Large intestine (tissue), 12 donors: ENCODE data around the gene STYX. TPM values are rescaled to one million over a fixed set of nuclear protein-coding genes. Genes with fewer than 3 reads are reported as not detected.

Experiments used
- DNase-seq, 2 donors: peaks; one replicate each; pipeline versions ENCODE4 v3.0.0 to v3.0.0-alpha.2; 2013
- H3K27ac ChIP-seq: one replicate; pipeline ENCODE4 v1.5.1; 2013; ENCODE audit warnings: low read length
- H3K27me3 ChIP-seq: 2 replicates; pipeline ENCODE4 v1.6.1; 2013; ENCODE audit warnings: low read length; ENCODE audit not compliant: control insufficient read depth, insufficient read depth
- H3K36me3 ChIP-seq: 2 replicates; pipeline ENCODE4 v1.6.1; 2013; ENCODE audit warnings: low read length; ENCODE audit not compliant: control insufficient read depth, insufficient read depth
- H3K4me1 ChIP-seq: one replicate; pipeline ENCODE4 v1.6.1; 2013; ENCODE audit warnings: low read length; ENCODE audit not compliant: control insufficient read depth, insufficient read depth
- H3K4me3 ChIP-seq: one replicate; pipeline ENCODE4 v1.5.1; 2013; ENCODE audit warnings: low read length
- H3K9me3 ChIP-seq: one replicate; pipeline ENCODE4 v1.6.1; 2013; ENCODE audit warnings: mild to moderate bottlenecking, low read depth, low read length, moderate library complexity; ENCODE audit not compliant: control insufficient read depth
- WGBS: methylation state at CpG from one replicate; pipeline ENCODE4 v1.1.5; 2013; ENCODE audit warnings: low lambda C conversion rate; ENCODE audit not compliant: insufficient coverage; 5-methylcytosine and 5-hydroxymethylcytosine counted together
- long read RNA-seq, 11 donors: transcript quantifications; one replicate each; lab custom pipeline, GENCODE V29; 2026
- polyA plus RNA-seq: library from polyadenylated mRNA; unstranded; fragments of 120-200 nt; gene quantifications from one replicate; pipeline ENCODE4 v1.2.1, GENCODE V29; 2013

STYX gene, protein sequence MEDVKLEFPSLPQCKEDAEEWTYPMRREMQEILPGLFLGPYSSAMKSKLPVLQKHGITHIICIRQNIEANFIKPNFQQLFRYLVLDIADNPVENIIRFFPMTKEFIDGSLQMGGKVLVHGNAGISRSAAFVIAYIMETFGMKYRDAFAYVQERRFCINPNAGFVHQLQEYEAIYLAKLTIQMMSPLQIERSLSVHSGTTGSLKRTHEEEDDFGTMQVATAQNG
- polyA plus RNA-seq: 11.9 TPM
- long read RNA-seq, donor 1, full-length matches to known transcripts: 1 of 1 reads
- long read RNA-seq, donor 1, partial matches to known transcripts: 0 of 1 reads
- long read RNA-seq, donor 1, other reads (novel, unspliced or antisense): 0 of 1 reads
- long read RNA-seq, donor 2, full-length matches to known transcripts: 8 of 8 reads
- long read RNA-seq, donor 2, partial matches to known transcripts: 0 of 8 reads
- long read RNA-seq, donor 2, other reads (novel, unspliced or antisense): 0 of 8 reads
- long read RNA-seq, donor 3: 0 reads
- long read RNA-seq, donor 4: 0 reads
- long read RNA-seq, donor 5, full-length matches to known transcripts: 1 of 1 reads
- long read RNA-seq, donor 5, partial matches to known transcripts: 0 of 1 reads
- long read RNA-seq, donor 5, other reads (novel, unspliced or antisense): 0 of 1 reads
- long read RNA-seq, donor 6, full-length matches to known transcripts: 6 of 18 reads
- long read RNA-seq, donor 6, partial matches to known transcripts: 12 of 18 reads
- long read RNA-seq, donor 6, other reads (novel, unspliced or antisense): 0 of 18 reads
- long read RNA-seq, donor 7, full-length matches to known transcripts: 3 of 3 reads
- long read RNA-seq, donor 7, partial matches to known transcripts: 0 of 3 reads
- long read RNA-seq, donor 7, other reads (novel, unspliced or antisense): 0 of 3 reads
- long read RNA-seq, donor 8, full-length matches to known transcripts: 3 of 50 reads
- long read RNA-seq, donor 8, partial matches to known transcripts: 47 of 50 reads
- long read RNA-seq, donor 8, other reads (novel, unspliced or antisense): 0 of 50 reads
- long read RNA-seq, donor 9, full-length matches to known transcripts: 1 of 1 reads
- long read RNA-seq, donor 9, partial matches to known transcripts: 0 of 1 reads
- long read RNA-seq, donor 9, other reads (novel, unspliced or antisense): 0 of 1 reads
- long read RNA-seq, donor 10, partial matches to known transcripts: 15 of 15 reads
- long read RNA-seq, donor 10, other reads (novel, unspliced or antisense): 0 of 15 reads
- long read RNA-seq, donor 11, full-length matches to known transcripts: 1 of 1 reads
- long read RNA-seq, donor 11, partial matches to known transcripts: 0 of 1 reads
- long read RNA-seq, donor 11, other reads (novel, unspliced or antisense): 0 of 1 reads

DNA sequence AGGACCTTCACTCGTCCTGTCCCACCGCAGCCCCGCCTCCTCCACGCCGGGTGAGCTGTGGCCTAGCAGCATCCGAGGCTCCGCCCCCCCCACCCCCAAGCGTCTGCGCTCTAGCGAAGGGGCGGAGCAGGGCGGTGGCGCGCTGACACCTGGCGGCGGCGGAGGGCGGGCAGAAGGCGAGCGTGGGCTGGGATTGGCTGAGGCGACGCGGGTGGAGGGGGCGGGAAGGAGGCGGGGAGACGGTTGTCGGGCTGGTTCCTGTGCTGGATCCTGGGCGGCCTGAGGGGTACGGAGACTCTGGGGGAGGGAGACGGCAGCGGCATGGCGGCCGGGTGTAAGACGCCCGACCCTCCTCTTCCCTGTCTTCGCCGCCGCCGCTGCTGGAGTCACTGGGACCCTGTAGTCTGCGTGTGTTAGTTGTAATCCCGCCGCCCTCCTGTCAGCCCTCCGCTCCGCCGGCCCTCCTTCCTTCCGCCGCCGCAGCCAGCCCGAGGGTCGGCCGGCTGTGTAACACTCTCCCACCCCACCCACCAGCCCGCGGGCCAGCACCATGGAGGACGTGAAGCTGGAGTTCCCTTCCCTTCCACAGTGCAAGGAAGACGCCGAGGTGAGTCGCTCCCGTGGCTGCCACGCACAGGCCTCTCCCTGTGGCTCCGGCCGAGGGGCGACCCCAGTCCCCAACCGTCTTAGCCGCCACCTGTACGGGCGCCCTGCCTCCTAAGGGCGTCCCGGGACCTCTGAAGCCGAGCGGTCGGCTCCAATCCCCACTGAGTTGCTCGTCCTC lies at the start of gene STYX:
Gene STYX, plus strand, starts transcription at position 242 of the 784 bp plus-strand sequence. Its CDS starts 309 bp downstream, at position 551.
- H3K27ac ChIP-seq: peak within 1 kb of the TSS; percentile 82
- DNase-seq: peak; percentile 98 to 99
- H3K27me3 ChIP-seq: no peaks in the 10 kb centered on the region
- H3K4me3 ChIP-seq: peak within 1 kb of the TSS; percentile 94
- peaks cover 31% of the 10 kb centered on the region for H3K36me3 ChIP-seq
- WGBS: no CpG with 5 or more reads among the region's 72 CpGs
- no peaks in the 10 kb centered on the region for H3K4me1 ChIP-seq
- no peaks in the 10 kb centered on the region for H3K9me3 ChIP-seq

DNA sequence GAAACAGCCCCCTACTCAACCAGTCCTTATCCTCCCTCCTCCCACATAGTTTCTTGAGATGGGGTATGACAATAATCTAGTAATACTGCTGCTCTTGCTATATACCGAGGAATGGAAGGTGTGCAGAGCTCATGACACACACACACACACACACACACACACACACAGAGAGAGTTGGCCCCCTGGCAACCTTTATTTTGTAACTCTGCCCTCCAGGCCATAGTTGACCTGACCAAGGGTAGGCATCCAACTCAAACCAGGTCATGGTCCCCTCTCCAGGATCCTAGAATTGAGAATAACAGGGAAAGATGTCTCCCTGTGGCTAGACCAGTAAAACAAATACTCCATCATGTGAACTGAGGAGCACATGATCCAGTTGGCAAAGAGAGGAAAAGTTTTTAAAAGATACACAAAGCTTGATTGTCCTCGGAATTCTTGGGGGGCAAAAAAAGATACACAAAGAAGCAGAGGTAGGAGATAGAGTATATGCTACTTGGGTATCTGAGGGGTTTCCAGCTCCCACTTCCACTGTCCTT lies 45.9 kb upstream of the STYX start:
- peaks cover 7% of the 10 kb centered on the region for H3K36me3 ChIP-seq
- no peaks in the 10 kb centered on the region for H3K9me3 ChIP-seq
- no peak for DNase-seq
- no peaks in the 10 kb centered on the region for H3K4me1 ChIP-seq
- no peak overlapping the region for H3K27ac ChIP-seq
- no peaks in the 10 kb centered on the region for H3K27me3 ChIP-seq
- H3K4me3 ChIP-seq: no peak overlapping the region
- WGBS: no CpG with 5 or more reads among the region's 2 CpGs

DNA sequence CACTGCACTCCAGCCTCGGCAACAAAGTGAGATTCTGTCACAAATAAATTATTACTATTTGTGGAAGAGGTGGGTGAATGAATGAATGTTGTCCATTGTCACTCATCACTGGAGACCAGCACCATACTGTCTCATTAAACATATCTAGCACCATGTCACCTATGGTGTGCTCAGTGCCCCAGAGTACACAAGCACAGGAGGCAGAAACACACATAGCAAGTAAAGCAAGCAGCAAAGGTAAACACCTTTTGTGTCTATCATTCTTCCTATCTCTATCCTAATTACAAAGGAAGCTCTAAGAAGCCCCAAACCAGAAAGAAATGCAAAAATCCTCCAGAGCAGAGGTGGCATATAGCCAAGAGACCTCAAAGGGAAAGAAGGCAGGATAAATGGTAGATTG lies 43.8 kb upstream of the STYX start:
- Histone ChIP-seq H3K27ac (no peak overlapping the region), H3K4me3 (no peak overlapping the region), H3K27me3 (no peaks in the 10 kb centered on the region), H3K36me3 (peaks cover 3% of the 10 kb centered on the region), H3K9me3 (no peaks in the 10 kb centered on the region), H3K4me1 (no peaks in the 10 kb centered on the region)
- WGBS: no CpG with 5 or more reads among the region's 1 CpG
- no peak for DNase-seq

DNA sequence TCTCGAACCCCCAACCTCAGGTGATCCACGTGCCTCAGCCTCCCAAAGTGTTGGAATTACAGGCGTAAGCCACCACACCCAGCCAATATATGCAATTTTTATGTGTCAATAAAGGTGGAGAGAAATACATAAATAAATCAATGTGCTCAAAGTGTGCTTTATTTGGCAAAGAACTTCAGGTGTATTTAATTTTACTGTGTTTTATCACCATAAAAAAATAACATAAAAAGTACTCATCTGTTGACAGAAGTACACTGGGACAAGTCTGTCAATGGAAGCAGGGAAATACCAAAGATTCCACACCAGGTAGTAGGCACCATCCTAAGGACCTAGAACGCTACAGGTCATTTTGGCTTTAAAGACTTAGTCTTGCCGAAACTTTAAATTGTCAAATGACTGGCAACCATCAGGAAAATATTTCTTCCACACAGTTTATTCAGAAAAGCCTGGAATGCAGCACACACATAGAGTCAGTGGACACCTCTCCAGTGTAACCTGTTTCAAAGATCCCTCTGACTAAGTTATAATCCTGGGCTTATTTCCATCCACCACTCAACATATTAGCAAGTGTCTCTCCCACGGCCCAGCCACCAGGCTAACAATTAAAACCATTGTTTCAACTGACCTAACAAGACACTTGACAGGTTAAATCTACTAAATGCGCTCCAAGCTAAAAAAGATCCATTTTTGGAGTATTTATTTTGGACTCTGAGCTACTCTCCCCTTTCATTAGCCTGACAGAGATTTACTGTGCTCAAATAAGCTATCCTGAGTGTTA lies 38.8 kb upstream of the STYX start:
- H3K27ac ChIP-seq: no peak overlapping the region
- H3K27me3 ChIP-seq: no peaks in the 10 kb centered on the region
- no peaks in the 10 kb centered on the region for H3K36me3 ChIP-seq
- H3K9me3 ChIP-seq: peaks cover 3% of the 10 kb centered on the region
- DNase-seq: no peak
- H3K4me3 ChIP-seq: no peak overlapping the region
- H3K4me1 ChIP-seq: no peaks in the 10 kb centered on the region
- WGBS: 100% methylated on average over 1 of the region's 7 CpGs

DNA sequence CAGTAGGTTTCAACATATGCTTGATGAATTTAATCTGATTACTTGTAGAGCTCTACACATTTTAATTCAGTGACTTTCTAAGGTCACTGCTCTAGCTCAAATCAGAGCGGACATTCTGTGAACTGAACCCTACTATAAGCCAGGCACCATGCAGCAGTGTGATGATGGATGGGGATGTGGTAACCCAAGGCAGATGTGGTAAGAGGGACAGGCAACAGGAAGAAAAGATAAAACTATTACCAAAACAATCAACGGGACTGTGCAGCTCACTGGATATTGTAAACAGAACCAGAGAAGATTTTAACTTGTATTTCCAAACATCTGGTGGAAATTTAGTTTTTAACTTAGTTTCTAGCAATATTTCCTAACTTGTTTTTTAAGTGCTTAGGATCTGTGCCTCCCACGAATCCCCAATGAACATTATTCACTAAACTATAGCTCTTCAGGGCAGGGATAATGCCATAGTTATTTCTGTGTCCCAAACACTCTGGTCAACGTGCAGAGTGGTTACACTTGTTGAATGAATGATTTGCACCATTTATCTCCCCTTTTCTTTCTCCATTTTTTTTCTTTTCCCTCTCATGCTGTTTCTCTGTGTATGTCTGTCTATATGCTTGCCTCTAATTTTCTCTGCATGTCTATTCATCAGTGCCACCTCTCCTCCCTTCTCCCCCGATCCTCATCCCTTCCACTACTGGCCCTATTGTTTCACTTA lies 37.6 kb upstream of the STYX start:
- H3K27ac ChIP-seq: no peak overlapping the region

DNA sequence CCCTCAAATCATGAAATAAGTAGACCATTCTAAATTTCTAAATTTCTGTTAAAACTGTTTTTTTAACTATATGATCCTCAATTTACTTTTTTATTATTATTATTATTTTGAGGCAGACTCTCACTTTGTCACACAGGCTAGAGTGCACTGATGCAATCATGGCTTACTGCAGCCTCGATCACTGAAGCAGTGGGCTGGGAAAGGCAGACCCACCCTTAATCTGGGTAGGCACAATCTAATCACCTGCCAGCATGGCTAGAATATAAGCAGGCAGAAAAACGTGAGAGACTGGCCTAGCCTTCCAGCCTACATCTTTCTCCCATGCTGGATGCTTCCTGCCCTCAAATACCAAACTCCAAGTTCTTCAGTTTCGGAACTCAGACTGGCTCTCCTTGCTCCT lies 36.9 kb upstream of the STYX start:
- Histone ChIP-seq H3K27me3 (no peaks in the 10 kb centered on the region), H3K4me1 (no peaks in the 10 kb centered on the region), H3K9me3 (peaks cover 3% of the 10 kb centered on the region), H3K27ac (no peak overlapping the region), H3K36me3 (no peaks in the 10 kb centered on the region), H3K4me3 (no peak overlapping the region)
- WGBS: no CpG with 5 or more reads among the region's 3 CpGs
- DNase-seq: no peak

More for the DNA sequence above, 37.6 kb upstream of the STYX start:
- WGBS: 89% methylated on average over 1 of the region's 5 CpGs
- Histone ChIP-seq H3K27me3 (no peaks in the 10 kb centered on the region), H3K4me3 (no peak overlapping the region), H3K4me1 (no peaks in the 10 kb centered on the region), H3K36me3 (no peaks in the 10 kb centered on the region), H3K9me3 (peaks cover 3% of the 10 kb centered on the region)
- DNase-seq: peak in 1 of 2 donors; percentile 8

DNA sequence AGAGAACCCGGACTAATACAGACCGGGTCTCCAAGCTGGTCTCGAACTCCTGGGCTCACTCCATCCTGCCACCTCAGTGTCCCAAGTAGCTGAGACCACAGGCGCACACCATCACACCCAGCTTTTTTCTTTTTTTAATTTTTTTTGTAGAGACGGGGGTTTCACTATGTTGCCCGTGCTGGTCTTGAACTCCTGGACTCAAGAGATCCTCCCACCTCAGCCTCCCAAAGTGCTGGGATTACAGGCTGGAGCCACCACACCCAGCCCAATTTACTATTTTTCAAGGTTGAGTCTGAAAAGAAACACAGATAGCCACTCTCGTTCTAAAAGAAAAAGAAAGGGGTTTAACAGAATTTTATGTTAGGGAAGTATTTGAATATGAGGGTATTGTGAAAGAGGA lies 36.4 kb upstream of the STYX start:
- DNase-seq: no peak
- Histone ChIP-seq H3K27ac (peak overlapping the region; percentile 99), H3K36me3 (no peaks in the 10 kb centered on the region), H3K27me3 (no peaks in the 10 kb centered on the region), H3K4me1 (no peaks in the 10 kb centered on the region), H3K9me3 (peaks cover 3% of the 10 kb centered on the region), H3K4me3 (no peak overlapping the region)
- WGBS: 94% methylated on average over 7 of the region's 7 CpGs

DNA sequence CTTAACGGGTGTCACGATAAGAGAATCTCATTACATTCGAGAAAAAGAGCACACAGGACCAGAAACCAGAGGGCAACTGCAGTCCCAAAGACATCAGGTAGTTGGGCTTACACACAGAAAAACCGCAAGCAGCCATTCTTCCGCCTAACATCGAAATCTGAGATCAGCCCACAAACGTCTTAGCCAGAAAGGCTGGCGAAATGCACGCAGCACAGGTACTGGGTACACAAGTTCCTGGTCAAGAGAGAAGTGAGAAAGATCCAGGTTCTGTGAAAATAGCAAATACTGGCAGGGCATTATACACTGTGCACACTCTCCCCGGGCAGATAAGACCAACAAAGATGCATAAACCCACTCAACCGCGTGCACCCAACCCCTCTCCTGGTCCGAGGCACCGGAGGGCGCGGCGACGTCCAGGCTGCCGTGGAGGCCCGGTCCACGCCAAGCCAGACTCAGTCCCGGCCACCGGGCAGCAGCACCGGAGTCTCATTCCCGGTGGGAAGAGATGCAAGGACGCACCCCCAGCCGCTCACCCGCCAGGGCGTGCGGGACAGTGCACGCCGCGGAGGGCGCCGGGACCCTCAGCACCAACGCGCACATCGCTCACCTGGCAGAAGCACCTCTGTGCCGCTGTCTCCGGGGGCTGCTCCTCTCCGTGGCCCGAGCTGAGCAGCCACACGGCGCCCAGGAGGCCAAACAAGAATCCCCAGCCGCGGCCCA lies 35.0 kb upstream of the STYX start:
- Histone ChIP-seq H3K36me3 (no peaks in the 10 kb centered on the region), H3K4me3 (peak overlapping the region; percentile 99), H3K27ac (peak overlapping the region; percentile 99), H3K27me3 (no peaks in the 10 kb centered on the region), H3K4me1 (peaks cover 3% of the 10 kb centered on the region), H3K9me3 (peaks cover 3% of the 10 kb centered on the region)
- WGBS: no CpG with 5 or more reads among the region's 46 CpGs
- DNase-seq: peak; percentile 36 to 77
